ENCODE results near the gene LDHD. TPM values are rescaled to one million over a fixed set of nuclear protein-coding genes. Genes with fewer than 3 reads are reported as not detected.
A peak's percentile ranks its signal among the peaks of the same experiment; 100 is the strongest.

The LDHD gene
- total and polyA plus RNA-seq, 9 of the 15 experiments (the other 6 are each of a cell fraction or from before 2014, with no cell fraction given) = 0.19 to 0.86 (median 0.54) TPM; not detected in 3

DNA sequence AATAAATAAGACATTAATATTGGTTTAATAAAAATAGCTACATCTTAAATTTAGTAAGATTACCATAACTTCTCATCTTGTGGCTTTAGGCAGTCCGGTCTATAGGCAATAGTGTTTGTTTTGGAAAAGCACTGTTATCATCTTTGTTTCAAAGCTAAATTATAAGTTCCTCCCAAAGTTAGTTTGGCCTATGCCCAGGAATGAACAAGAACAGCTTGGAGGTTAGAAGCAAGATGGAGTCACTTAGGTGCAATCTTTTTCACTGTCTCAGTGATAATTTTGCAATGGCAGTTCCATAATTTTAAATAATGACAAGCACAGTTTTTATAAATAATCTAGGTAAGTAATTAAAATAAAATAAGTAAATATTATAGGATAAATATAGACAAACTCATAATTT, 6.0 kb upstream of the LDHD start (continued):
- TF ChIP-seq, protein P1, sequence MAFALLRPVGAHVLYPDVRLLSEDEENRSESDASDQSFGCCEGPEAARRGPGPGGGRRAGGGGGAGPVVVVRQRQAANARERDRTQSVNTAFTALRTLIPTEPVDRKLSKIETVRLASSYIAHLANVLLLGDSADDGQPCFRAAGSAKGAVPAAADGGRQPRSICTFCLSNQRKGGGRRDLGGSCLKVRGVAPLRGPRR (CRISPR knock-in tag; IDR thresholded peaks at IDR 0.05) = 0 out of 2 replicates have a peak, but pooled peaks have one; percentile 45
- TF ChIP-seq CREB3 (tag; conservative IDR thresholded peaks at IDR 0.05; ENCODE audit: low read depth) (peak; percentile 70; the same call in 1 of the 2 replicates), PTRF (tag; IDR thresholded peaks at IDR 0.05) (peak; percentile 44; the same call in 1 of the 2 replicates), CXXC5 (CRISPR knock-in tag; IDR thresholded peaks at IDR 0.05) (0 out of 2 replicates have a peak, but pooled peaks have one; percentile 23), ZNF592 (IDR thresholded peaks at IDR 0.05) (peak; percentile 89), ZFPM2 (CRISPR knock-in tag; IDR thresholded peaks at IDR 0.05) (no peak), MCM3 (IDR thresholded peaks at IDR 0.05) (no peak), NFE2L1 (tag; IDR thresholded peaks at IDR 0.05; ENCODE audit: borderline replicate concordance, low read depth) (peak; percentile 13; the same call in 1 of the 2 replicates), ZNF121 (CRISPR knock-in tag; conservative IDR thresholded peaks at IDR 0.05) (no peak), ZNF398 (CRISPR knock-in tag; IDR thresholded peaks at IDR 0.05) (0 out of 2 replicates have a peak, but pooled peaks have one; percentile 31), PTTG1 (tag; IDR thresholded peaks at IDR 0.05; ENCODE audit: low read depth) (peak; percentile 50; the same call in 1 of the 2 replicates), NR2F6 (CRISPR knock-in tag; IDR thresholded peaks at IDR 0.05) (no peak), SRSF7 (optimal IDR thresholded peaks at IDR 0.05; ENCODE audit: low read depth, low read length) (no peak), HSF4 (CRISPR knock-in tag; IDR thresholded peaks at IDR 0.05; ENCODE audit: borderline replicate concordance) (peak; percentile 74; the same call in 1 of the 2 replicates), STAT5B (CRISPR knock-in tag; IDR thresholded peaks at IDR 0.05) (peak; percentile 48; the same call in 1 of the 2 replicates), DMBX1 (CRISPR knock-in tag; IDR thresholded peaks at IDR 0.05; ENCODE audit: borderline replicate concordance) (peak; percentile 89), ZNF707 (CRISPR knock-in tag; conservative IDR thresholded peaks at IDR 0.05) (peak; percentile 57; the same call in 1 of the 2 replicates), TEAD4 (IDR thresholded peaks at IDR 0.05; ENCODE audit: low read length) (no peak), TEAD4 (CRISPR knock-in tag; IDR thresholded peaks at IDR 0.05; ENCODE audit: borderline replicate concordance) (no peak)
- TF ChIP-seq, protein P2, sequence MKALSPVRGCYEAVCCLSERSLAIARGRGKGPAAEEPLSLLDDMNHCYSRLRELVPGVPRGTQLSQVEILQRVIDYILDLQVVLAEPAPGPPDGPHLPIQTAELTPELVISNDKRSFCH (CRISPR knock-in tag; IDR thresholded peaks at IDR 0.05) = peak; percentile 74; the same call in 1 of the 2 replicates
- TF ChIP-seq, protein P2 (tag; IDR thresholded peaks at IDR 0.05) = peak; percentile 77
